ENCODE data around the gene C1QTNF1.

Gene C1QTNF1, protein sequence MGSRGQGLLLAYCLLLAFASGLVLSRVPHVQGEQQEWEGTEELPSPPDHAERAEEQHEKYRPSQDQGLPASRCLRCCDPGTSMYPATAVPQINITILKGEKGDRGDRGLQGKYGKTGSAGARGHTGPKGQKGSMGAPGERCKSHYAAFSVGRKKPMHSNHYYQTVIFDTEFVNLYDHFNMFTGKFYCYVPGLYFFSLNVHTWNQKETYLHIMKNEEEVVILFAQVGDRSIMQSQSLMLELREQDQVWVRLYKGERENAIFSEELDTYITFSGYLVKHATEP
- total RNA-seq = 0 to 6.1 (median 0.17) reads per million in 18 experiments

DNA sequence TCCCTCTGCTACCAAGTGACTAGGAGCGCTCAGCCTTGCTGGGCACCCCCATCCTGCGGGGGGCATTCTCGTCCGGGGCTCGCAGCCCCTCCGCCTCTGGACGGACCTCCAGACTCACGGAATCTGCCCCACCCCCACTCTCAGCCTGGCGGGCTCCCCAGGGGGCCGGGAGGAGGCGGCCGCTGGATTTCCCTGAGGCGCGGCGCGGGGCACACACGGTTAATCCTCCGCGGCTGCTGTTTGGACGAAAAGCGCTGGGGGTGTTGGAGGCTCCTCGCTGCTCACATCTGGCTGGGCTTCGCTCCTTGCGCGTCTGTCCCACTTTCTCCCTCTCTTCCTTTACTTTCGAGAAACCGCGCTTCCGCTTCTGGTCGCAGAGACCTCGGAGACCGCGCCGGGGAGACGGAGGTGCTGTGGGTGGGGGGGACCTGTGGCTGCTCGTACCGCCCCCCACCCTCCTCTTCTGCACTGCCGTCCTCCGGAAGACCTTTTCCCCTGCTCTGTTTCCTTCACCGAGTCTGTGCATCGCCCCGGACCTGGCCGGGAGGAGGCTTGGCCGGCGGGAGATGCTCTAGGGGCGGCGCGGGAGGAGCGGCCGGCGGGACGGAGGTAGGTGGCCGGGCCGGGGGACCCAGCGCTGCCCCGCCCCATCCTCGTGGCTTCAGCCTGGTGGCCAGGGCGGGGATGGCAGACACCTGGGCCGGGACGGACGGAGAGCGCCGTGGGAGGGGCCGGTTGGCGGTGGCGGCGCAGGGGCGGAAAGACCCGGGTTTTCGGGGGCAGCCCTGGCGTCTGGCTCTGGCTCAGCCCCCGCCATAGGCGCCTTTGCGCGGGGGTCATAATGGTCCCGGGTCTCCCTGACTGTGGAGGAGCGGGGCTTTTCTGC, at the start of gene C1QTNF1:
TSS of gene C1QTNF1 (plus strand) at position 284 of the 886 bp plus-strand sequence. CDS start 19,800 bp downstream, outside the sequence.
- peak in 1 of 2 donors; percentile 4 for DNase-seq

DNA sequence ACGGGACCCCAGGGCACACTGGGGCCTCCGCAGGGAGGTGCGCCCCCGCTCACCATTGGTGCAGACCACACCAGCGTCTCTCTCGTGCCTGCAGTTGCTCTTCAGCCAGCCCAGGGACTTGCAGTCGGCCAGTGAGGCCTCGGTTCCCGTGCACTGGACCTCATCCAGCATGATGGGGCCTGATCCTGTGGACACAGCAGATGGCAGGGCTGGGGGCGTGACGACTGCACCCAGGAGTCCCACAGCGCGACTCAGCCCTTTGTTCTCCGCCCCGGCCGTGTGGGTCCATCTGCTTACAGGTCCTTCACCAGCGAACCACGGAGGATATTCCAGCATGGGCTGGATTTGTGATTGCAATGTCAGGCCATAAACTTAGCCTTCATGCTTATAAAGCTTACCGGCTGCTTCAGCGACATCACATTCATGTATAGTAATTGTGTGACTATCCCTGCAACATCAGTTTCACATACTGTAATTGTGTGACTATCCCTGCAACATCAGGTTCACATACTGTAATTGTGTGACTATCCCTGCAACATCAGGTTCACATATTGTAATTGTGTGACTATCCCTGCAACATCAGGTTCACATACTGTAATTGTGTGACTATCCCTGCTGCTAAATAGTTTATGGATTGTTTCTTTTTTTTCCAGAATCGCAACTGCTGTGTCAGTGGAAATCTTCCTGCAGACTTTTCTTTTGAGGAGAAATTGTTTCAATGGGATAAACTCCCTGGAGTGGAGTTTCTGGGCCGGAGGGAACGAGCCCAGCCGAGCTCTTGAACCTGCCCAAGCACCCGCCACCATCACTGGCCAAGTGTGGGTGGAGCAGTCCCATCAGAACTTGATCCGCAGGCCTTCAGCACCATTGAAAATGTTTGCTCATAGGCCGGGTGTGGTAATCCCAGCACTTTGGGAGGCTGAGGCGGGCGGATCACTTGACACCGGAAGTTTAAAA, 49.1 kb upstream of the C1QTNF1 start:
- DNase-seq = peak; percentile 38 to 46

DNA sequence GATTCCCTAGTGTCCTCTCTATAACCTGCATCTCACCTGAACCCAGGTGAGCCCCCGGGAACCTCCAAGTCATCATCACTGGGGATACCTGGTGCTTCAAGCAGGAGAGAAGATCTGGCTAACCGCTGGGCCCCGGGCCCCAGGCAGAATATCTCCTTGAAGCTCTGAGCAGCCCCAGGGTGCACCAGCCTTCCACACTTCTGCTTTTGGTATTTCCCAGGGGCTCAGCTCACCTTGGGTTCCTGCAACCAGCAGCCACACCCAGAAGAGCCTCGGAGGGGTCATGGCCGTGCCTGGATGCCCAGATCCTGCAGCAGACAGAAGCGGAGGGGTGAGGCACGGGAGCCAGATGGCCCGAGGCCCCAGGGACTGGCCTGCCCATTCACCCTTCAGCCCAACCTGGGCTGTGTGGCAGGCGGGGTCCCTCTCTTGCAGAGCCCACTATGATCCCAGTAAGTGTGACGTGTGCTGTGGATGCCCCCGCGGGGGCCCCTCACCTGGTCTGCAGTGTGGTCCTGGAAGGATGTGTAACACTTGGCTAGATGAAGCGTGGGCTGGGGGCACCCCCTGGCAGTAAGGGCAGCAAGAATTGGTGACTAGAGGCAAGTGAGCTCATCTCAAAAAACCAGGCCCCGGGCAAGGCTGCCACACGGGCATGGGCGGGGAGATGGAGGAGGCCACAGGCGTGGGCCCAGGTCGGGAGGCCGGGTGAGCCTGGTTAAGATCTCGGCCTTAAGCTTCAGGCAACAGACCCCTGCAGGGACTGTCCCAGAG, 46.9 kb upstream of the C1QTNF1 start:
- no peak for DNase-seq

DNA sequence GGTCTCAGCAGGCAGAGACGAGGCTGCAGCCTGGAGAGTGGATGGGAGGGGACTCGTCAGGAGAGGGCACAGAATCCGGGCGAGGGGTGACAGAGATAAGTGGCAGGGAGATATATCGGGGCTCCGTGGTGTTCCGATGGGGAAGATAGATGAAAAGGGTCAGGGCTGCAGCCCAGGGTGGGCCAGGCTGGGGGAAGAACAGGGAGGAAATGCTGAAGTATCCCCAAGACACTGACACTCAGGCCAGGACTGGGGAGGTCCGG, 46.4 kb upstream of the C1QTNF1 start:
- DNase-seq = no peak

DNA sequence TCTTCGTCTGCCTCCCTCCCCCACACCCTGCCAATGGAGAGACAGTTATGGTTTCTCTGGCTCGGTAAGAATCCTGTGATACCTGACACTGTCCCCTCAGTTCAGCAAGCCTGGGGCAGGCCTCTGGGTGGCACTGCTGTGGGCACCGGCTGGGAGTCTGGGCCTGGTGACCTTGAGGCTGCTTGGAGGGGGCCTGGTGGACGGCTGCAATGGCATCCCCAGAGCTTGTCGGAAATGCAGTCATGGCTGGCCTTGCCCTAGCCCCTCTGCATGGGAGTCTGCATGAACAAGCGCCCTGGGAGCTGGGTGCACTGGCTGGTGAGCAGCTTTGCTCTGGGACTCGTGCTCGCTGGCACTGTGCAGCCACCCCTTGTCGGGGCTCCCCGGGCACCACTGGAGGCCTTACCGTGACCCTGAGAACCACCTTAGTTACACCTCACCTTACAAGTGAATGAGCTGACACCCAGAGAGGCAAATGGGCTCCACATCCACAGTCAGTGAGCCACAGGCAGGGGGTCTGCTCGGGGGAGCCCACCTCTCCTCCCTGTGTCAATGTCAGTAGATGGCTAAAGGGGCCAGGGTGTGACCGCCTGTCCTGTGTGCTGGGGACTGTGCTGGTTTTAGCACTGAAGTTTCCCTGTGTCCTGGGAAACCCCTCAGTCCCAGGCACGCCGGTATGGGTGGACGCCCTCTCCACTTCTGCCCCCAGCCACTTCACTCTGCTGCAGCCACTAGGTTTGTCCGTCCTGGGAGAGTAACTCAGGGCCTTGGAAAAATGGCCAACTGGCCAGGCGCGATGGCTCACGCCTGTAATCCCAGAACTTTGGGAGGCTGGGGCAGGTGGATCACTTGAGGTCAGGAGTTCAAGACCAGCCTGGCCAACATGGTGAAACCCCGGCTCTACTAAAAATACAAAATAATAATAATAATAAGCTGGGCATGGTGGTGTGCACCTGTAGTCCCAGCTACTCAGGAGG, 45.7 kb upstream of the C1QTNF1 start:
- no peak for DNase-seq

DNA sequence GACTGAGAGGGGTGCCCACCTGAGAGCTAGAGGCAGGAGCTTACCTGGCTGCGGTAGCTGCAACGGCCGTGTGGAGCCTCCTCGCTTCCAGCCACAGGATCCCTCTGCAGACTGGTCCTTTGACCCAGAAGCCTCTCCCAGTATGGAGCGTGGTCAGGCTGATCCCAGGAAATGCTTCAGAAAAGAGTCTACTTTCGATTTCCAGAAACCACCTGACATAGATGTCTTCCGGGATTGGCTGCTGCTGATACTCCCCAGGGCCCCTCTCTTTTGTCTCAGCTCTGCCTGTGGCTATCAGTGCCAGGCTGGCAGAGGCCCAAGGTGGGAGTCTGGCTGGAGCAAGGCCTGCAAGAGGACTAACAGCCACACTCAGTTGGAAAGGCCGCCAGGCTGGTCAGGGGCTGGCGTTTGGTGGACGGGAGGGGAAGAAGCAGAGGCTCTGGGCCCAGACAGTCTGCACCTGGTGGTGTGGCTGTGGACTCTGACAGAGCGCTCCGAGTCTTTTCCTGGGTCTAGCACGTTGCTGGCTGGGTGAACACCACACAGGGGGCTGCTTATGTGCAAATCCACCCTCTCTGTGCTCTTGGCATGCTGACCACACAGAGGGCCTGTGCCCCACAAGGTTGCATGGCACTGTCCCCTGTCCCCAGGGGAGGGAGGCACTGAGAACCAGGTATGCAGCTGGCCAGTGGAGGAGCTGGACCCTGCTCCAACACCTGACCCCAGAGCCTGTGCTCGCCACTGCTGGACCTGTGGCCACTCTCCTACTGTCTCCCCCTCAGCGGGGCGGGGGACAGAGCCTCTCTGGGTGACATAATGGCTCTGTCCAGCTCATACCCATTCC, 44.0 kb upstream of the C1QTNF1 start, which contains the start of gene LGALS3BP:
TSS of gene LGALS3BP (minus strand) at position 144 of the 844 bp plus-strand sequence. CDS start 2,732 bp downstream, outside the sequence.
- DNase-seq = peak; percentile 10 to 13

DNA sequence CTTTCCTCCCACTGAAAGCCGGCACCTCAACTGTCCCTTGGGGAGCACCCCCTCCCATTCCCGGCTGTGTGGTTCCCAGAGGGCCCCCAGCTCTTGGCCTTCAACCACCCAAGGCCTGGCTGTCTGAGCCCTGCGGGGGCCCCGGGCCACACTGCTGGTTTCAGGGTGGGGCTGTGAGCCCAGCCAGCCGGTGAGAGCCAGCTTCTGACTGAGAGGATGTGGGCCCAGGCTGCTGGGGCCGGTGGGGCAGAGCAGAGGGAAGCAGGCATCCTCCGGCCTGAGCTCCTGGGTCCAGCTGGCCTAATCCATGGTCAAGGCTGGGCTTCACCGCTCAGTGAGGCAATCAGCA, 43.4 kb upstream of the C1QTNF1 start:
- DNase-seq = no peak

DNA sequence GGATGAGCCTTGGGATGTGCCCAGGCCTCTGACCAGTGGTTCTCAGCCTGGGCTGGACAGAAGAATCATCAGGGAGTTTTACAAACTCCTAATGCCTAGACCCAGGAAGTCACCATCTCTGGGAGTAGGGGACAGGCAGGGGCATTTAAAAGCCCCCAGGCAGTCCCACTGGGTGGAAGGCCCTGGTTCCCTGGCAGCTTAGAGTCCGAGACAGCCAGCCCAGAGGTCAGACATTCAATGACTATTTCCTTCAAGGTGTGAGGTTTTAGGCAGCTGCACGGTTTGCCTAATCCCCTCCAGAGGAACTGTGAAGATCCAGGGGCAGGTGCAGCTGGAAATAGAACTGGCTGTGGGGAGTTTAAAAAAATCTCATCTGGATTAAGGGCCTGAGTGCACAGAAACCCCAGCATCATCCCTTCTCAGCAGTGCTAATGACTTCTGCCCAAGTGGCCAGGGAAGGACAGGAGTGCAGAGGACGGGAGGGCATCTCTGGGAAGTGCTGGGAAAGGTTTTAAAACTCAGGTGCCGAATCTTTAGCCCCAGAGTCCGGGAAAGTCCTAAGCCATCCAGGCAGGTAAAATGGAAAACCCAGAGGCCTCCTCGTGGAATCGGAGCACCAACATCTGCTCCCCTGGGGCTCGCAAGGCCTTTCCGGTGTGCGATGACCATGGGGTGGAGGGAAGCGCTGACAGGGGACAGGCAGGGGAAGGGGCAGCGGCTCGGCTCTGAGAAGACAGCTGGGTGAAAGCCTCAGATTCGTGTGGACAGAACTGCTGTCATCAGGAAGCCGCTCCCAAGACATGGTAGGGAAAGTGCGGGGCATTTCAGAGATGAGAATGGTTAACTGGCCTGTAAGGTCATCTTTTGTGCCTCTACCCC, 42.7 kb upstream of the C1QTNF1 start:
- no peak for DNase-seq

DNA sequence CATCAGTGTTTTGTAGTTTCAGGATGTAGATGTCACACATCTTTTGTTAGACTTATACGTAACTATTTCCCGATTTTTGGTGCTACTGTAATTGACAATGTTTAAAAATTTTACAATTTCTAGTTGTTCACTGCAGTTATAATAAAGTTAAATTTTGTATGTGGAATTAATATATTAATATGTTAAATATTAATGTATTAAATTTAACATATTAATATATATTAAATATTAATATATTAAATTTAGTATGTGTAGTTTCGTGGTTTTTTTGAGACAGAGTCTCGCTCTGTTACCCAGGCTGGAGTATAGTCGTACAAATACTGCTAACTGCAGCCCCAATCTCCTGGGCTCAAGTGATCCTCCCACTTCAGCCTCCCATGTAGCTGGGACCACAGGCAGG, 38.6 kb upstream of the C1QTNF1 start:
- no peak for DNase-seq

DNA sequence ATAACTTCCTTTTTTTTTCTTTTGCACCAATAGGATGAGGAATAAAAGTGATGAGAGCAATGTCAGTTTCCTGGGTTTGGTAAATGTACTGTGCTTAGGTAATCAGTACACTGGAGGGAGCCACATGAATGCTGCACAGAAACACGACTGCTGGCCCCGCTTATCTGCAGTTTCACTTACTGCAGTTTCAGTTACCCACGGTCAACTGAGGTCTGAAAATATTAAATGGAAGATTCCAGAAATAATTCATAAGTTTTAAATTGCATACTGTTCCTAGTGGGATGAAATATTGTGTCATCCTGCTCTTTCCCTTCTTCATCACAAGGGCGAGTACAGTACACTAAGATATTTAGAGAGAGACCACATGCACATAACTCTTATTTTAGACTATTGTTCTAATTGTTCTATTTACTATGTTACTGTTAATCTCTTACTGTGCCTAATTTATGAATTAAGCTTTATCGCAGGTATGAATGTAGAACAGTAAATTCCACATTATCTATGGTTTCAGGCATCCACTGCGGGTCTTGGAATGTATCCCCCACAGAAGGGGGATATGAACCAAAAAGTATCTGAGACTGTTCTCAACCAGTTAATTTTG, 37.8 kb upstream of the C1QTNF1 start:
- DNase-seq = peak; percentile 82 to 93

DNA sequence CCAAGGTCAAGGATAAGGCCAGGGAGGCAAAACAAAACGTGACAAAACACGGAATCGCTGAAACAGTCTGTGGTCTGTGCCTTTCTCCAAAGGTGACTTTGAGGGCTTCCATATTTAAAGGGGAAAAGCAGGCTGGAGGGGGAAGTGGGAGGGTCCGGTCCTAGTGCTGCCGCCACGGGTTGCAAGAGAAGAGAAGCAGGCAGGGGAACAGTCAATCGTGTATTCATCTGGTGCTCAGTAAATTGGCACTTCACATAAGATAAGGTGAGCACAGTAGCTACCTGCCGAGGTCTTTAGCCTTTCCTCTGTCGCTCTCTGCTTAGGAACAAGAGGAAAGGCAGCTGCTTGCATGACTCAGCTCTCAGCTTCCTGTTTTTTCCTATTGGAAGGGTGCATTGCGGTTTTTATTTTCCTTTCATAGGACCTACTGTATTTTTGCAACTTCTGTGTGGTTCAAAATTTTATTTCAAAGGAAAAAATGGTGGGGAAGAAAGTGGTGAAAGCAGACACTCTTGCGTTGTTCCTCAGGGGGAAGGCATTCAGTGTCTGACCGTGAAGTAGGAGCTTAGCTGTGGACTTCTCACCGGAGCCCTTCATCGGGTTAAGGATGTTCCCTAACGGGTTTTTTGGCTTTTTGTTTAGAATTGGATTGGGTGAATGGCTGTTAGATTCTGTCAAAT, 37.2 kb upstream of the C1QTNF1 start:
- peak; percentile 67 to 88 for DNase-seq

DNA sequence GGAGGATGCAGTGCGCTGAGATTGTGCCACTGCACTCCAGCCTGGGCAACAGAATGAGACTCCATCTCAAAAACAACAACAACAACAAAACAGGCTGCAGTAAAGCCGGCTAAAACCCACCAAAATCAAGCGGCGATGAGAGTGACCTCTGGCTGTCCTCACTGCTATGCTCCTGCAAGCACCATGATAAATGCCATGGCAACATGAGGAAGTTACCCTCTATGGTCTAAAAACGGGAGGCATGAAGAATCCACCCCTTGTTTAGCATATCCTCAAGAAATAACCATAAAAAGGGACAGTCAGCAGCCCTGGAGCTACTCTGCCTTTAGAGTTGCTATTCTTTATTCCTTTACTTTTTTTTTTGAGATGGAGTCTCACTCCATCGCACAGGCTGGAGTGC, 35.8 kb upstream of the C1QTNF1 start:
- no peak for DNase-seq

DNA sequence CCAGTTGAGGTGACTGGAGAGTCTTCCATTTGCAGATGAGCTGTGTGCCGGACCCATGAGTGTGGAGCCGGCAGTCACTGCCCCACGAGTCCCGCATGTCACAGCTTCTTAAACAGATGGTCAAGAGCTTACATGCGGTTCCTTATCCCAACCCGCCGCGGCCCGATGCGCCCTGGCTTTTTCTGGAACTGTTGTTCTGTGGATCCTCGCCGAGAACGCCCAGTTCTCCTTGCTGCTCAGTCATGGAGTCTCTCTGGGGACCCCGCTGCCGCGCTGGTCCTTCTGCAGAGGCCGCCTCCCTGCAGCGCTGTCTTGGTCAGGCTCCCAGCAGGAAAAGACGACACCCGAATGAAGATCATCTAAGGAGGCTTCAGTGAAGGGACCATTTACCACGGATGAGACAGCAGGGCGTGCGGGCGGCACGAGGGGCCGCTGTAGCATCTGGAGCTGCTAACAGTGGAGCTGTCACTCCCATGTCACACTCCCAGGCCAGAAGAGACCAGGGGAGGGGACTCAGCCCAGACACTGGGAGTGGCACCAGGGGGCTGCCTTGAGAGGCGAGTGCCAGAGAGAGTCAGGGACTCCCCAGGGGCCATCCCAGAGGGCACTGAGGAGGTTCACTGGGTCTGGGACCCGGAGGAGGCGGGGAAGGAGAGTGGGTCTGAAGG, 33.5 kb upstream of the C1QTNF1 start:
- no peak for DNase-seq

DNA sequence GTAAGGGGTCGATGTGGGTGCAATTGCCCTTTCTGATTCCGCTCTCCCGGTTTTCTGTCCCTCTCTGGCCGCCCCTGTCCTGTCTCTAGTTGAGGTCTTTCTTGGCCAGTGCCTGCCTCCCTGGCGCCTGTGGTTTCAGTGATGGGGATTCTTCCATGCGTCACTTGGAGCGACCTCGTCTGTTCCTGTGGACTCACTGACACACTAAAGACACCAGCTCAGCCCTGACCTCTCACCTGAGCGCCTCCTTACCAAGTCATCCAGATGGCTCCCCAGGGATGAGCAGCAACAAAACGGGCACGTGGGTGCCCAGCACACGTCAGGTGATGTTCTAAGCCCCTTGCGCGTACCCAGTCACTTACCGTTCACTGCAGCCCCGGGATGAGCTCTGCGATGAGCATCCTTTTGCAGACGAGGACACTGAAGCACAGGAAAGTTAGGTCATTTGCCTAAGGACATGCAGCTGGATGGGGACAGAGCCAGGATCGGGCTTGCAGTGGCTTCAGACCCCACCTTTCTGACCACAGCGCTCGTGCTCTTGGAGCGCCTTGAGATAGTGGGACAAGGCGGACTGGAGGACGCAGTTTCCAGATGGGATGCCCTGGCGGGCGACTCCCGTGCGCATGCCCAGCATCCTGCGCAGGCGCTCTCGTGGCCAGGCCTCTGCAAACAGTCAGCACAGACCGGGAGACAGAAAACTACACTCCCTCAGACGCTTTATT, 32.8 kb upstream of the C1QTNF1 start:
- DNase-seq = no peak

DNA sequence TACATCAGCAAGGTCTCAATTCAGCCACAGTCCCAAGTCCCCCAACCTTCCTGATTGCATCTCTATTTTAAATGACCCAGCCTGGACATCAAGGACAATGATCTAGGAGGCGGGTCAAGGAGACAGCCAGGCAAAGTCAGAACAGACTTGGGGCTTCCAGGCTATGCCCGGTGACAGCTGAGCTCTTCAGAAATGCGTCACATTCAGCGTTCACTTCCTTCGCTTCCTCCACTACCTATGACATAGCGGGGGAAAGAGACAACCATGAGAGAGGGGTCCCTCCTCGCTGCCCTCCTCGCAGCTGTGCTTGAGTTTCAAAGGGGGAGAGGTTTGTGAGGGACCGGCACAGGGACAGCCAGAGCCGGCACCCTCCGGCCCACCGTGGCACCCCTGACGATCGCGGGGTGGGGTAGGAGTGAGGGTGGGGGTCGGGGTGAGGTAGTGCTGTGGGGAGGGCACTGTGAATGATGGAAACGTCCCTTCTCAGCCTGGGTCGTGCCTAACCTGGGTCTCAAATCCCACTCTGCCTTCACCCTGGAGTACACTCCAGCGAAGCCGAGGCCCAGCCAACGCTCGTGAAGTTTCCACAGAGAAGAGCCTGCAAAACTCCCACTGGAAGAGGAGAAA, 31.9 kb upstream of the C1QTNF1 start:
- no peak for DNase-seq

Measured in inflammatory macrophage (primary cell).